HG03565 (cell line): ENCODE measurements around the gene CASP3.
A peak's percentile ranks its signal among the peaks of the same experiment; 100 is the strongest.

ENCODE experiments used
- ATAC-seq: cut with Tn5 transposase; IDR thresholded peaks from one replicate; pipeline ENCODE4 v1.9.1; 2021; ENCODE audit warnings: mild to moderate bottlenecking, moderate library complexity; ENCODE audit not compliant: unreplicated experiment

The CASP3 gene

DNA sequence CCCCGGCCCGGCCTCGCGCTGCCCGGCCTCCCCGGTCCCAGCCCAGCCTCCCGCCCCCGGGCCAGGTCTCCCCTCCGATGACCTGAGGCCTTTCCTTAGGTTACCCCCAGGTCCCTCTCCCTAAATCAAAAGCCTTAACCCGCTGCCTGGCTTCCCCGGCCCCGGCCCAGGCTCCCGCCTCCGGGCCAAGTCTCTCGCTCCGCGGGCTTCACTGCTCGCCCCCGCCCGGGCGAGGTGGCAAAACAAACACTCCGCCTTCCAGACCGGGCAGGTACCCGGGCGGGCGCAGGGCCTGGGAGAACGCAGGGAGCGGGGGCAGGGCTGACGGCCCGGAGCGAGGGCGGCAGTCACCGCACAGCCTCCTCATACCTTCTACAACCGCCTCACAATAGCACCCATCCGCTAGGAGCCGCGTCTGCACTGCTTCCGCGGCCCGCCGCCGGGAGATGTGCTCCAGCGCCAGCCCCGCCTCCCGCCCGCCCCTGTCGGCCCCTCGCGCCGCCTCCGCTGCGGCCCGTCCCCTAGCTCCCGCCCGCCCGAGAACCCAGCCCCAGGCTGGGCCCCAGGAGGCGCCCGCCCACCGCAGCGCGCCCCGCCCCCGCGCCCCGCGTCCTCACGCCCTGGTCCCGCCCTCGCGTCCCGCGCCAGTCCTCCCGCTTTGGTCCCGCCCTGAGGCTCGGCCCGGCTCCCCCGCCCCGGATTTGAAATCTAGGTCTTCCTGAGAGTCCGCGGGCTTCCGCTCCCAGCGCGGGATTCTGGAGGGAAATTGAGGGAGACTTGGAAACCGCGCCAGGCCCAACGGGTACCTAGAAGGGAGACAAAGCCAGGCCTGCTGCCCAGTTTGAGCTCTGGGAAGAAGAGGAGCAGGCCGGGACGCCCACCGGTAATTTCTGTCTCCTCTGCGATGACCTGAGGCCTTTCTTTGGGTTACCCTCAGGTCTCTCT lies at the start of gene CASP3, which contains the start of gene PRIMPOL:
Gene CASP3, minus strand, starts transcription at position 422 of the 945 bp plus-strand sequence. CDS start 10,994 bp downstream, outside the sequence.
Gene PRIMPOL, plus strand, starts transcription at position 713 of the 945 bp plus-strand sequence. CDS start 7,403 bp downstream, outside the sequence.
- peak; percentile 76 for ATAC-seq

DNA sequence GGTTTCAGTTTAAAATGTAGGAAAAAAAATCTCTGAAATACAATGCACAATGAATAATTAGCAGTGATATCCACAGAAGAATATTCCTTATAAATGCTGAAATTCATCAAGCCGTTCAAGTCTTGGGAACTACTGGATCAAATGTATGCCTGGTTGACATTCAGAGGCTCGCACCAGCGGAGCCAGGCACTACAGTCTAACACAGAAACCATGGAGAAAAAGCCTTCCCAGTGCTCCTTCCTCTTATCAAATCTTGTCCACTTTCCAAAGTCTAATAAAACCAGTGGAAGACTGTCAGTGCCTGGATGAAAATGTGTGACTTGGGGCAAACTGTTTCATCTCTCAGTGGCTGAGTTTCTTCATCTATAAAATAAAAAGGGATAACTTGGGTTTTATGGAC lies 48.7 kb upstream of the CASP3 start:
- no peak for ATAC-seq

DNA sequence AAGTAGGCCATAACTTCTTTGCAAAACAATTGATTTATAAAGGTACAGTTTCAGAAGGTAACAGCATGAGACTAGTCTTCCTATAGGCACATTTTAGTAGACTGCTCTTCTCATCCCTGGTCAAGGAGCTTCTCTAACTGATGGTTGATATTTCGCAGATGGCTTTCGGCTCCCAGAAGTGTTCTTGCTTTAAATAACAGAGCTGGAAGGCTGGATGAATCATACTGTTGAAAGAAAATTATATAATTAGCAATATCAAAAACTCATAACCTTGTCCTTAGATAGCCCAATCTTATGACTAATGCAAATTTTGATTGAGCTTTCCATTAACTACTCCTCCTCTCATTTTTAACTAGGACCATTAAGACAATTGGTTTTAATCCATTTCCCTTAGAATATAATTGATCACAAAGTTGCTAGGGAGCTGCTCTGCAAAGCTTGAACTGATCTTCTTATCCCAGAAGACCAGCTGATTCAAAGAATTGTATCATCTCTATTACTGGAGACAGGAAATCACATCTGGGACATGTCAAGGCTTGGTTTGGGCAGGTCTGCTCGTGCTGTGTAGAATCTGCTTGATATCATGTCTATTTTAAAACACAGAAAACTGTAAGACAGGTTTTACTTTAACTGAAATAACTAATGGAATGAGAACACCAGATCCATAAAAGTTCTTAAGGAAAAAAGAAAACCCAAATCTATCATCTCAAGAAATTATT lies 46.1 kb upstream of the CASP3 start:
- no peak for ATAC-seq

DNA sequence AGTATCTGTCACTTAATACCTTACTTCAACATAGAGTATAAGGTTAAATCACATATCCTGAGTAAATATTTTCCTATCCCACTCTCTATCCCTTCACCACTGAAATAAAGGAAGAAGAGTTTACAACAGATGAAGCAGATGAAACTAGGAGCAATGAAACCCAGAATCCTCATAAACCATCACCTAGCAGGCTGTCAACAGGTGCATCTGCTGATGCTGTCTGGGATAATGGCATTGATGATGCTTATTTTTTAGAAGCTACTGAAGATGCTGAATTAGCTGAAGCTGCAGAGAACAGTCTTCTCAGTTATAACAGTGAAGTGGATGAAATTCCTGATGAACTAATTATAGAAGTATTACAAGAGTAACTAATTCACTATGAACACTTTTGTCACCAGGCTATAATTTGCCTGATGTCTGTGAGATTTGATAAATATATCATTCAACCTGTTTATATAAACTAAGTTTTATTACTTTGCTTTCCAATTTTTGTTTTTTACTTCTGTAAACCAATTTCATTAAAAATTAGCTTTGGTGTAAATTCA lies 45.2 kb upstream of the CASP3 start:
- no peak for ATAC-seq

DNA sequence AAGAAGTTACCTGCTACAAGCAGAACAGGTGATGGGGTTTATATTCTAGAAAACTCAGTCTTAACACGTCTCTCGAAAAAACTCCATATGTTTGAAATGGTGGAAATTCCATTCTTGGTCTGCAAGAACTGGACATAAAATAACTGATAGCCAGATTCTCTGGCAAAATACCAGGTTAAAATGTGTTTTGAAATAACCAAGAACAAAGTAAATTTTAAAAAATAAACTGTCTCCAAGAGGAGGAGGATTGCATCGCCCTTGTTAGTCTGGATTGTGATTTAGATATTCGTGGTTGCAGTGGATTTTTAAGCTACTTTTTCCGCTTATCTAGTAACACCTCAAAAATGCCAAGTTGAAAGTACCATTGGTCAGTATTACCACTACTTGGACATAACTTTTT lies 43.8 kb upstream of the CASP3 start:
- no peak for ATAC-seq

DNA sequence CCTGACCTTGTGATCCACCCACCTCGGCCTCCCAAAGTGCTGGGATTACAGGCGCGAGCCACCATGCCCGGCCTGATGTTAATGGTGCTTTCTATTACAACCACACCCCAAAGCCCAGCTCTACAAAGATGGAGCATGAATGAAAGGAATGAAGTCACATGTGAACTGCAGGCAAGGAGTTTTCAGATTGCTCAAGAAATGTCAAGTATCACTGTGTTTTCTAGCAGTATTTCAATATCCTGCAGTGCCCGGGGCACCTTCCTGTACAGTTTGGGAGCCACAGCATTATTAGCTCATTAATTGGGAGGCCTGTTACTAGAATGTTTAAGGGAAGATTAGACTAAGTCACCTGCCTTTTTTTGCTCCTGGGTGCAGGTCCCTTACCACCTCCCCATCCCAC lies 40.4 kb upstream of the CASP3 start:
- no peak for ATAC-seq

DNA sequence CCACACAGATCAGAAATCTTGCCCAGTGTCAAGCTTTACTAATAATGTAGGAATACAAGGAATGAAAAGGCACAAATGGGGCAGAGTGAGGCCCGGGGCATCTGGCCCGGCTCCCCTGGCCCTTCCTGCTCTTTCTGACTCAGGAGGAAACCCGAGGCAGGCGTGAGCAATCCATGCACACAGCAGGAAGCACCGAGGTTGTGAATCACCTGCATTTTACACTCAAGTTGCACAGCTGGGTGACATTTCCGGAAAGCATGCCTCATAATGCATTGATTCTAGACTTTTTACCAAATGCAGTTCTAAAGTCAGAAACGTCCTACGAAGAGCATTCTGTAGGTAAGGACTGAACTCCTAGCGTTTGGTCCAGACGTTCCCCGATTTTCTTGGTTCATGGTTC lies 39.2 kb upstream of the CASP3 start:
- no peak for ATAC-seq

DNA sequence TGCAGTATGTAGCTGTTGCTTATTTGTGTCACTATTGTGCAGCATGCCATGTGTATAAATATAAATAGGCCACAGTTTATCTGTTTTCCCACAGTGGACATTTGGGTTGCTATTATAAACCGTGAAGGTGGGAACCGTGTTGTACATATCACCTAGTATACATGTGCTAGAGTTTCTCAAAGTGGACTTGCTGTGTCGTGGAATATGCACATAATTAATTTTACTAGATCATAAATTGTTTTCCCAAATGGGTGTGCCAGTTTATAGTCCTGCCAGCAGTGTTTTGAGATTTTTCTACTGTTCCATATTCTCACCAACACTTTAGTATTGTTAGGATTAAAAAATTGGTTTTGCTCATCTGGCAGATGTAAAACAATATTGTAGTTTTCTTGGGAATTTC lies 38.8 kb upstream of the CASP3 start:
- ATAC-seq = no peak

DNA sequence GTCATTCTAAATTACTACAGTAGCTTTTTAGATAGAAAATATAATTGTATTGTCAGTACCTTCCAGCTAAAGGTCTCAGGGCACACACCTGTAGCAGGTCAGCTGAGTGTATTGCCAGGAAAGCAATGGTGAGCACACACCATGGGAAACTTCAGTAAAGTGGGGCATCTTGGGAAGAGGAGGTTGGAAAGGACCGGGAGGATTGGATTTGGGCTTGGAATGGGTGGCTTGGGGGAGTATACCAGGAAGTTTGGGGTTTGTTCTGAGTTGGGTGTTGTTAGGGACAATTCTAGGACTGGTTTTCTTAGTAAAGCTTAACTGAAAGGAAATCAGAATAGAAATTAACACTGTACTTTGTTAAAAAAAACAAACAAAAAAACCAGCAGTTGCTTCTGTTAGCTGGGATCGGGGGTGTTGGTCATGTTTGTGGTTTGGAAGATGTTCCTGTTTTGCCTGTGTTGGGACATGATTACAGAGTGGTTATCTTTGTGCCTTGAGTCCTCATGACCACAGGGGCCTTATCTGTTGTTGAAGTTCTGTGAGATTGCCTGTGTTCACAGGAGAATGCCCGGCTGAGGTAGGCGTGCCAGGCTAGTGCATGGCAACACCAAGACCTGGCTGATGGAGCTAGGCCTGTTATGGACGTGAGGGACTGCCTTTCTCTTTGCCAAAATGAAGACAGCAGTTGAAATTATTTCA lies 35.4 kb upstream of the CASP3 start:
- no peak for ATAC-seq

DNA sequence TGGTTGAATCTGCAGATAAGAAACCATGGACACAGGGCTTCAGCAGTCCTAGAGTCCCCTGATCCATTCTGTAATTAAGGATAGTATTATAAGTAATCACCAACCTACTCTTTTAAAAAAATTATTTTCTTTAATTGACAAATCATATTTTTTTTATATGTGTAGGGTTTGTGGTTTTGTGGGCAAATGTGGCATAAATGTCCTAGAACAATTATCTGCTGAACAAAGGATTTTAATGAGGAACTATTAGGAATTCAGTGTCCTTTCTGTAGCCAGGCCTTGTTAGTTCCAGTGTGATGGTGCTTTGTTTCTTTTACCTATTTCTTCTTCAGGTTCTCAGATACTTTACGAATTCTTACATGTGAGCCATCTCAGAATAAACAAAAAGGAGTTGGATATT lies 32.7 kb upstream of the CASP3 start:
- no peak for ATAC-seq

DNA sequence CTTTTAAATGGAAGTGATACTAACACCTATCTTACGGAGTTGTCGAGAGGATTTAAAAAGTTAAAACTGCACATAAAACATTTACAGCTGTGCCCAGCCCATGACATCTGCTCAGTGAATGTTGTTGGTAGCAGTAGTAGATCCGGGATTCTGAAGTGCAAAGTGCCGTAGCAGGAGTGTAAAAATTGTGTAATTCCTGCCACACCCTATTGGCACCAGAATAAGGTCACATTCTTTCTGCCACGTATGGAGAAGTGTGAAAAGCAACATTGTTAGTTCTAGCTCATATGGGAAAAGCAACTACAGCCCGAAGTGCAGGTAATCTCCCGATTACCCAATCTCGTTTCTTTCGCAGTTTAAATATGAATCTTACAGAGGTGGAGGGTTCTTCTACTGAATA lies 31.5 kb upstream of the CASP3 start:
- ATAC-seq = no peak

DNA sequence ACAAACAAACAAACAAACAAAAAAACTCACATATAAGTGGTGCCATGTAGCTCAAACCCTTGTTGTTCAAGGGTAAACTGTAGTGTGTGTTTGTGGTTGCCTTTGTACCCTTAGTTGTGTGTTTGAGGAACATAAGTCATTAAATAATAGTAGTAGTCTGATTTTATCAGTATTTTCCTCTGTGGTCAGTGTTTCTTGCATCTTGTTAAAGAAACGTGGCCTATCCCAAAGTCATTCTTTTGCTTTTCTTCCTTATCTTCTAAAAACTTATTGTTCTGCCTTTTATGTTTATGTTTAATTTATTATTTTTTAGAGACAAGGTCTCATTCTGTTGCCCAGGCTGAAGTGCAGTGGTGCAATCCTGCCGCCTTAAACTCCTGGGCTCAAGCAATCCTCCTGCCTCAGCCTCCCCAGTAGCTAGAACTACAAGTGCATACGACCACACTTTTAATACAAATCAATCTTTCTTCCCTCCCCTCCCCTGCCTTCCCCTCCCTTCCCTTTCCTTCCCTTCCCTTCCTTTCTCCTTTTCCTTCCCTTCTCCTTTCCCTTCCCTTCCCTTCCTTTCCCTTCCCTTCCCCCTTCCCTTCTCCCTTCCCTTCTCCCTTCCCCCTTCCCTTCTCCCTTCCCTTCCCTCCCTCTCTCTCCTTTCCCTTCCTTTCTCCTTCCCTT lies 26.7 kb upstream of the CASP3 start:
- ATAC-seq = no peak

DNA sequence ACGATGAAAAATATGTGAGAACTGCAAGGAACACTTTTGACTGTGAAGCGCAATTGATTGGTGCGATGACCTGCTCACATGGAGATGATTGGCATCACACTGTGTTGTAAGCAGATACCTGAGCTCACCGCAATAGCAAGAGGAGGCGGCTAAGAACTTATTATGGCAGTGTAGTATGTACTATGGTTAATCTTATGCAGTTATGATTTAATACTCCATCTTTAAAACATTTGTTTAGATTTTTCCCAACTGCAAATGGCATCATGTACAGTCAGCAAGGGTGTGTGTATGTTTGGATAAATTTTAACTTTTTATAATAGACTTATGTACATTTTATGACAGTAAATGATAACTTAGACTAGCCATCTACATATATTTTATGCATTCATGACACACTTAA lies 25.8 kb upstream of the CASP3 start:
- no peak for ATAC-seq

DNA sequence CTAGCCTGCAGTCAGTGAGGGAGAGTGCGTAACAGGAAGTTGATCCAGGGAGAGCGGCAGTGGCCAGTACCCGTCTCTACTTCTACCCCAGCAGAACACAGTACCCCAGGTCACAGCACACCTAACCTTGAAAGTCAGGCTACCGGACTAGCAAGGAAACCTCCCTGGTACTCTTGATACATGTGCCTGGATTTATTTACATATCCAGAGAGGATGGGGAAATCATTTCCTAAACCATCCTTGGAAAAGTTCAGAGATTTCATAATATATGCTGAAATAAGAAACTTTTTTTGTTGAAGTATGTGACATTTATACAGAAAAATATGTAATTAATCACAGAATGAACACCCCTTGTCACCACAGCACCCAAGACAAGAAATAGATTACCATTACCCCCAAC lies 24.8 kb upstream of the CASP3 start:
- no peak for ATAC-seq

DNA sequence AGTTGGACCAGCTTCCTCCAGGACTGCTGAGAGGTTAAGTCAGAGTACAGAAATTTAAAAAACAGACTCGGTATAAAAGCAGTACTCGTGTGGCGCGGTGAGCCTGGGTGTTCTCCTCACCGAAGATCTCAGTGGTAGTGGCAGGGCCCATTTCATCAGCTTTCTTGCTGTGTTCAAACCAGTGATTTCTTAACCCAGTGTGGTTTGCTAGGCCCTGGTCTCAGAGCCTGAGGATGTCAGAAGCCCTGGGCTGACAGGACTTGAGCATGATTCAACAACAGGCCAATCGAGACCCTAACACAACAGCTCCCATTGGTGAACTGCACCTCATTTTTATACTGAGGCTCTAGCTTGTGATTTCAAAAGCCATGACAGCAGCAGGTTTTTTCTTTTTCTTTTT lies 23.5 kb upstream of the CASP3 start:
- no peak for ATAC-seq

DNA sequence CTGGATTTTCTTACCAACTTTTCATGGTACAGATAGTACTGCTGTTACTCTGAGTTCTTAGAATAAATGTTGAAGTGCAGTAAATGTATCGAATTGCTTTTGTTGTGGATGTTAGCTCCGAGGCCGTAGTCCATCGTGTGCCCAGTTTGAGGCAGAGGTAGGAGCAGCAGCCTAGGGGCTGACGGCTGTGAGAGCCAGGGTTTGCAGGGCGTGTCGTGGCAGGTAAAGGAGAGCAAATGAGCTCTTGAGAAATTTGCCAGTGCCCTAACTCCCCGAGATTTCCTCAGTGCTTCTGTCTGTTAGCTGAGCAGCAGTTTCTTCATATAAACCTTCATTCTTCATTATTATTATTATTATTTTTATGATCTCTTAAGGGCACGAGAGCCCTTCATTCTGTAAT lies 21.9 kb upstream of the CASP3 start:
- no peak for ATAC-seq

DNA sequence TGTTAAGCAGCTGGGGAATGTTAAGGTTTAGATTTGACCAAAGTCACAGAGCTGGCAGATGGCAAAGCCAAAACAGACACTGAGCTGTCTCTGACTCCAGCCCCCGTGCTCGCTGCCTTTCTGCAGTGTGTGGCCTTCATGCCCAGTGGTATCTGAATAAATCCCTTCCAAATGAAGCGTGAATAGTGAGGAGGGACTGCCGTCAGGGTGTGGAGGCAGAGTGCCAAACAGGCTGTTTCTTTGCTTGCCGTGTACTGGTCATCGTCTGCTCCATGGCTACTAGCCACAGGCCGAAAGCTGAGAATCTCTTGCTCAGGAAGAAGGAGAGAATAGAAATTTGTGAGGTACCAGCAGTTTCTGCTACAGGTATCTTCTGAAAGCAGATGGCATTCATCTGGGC lies 20.0 kb upstream of the CASP3 start:
- no peak for ATAC-seq

DNA sequence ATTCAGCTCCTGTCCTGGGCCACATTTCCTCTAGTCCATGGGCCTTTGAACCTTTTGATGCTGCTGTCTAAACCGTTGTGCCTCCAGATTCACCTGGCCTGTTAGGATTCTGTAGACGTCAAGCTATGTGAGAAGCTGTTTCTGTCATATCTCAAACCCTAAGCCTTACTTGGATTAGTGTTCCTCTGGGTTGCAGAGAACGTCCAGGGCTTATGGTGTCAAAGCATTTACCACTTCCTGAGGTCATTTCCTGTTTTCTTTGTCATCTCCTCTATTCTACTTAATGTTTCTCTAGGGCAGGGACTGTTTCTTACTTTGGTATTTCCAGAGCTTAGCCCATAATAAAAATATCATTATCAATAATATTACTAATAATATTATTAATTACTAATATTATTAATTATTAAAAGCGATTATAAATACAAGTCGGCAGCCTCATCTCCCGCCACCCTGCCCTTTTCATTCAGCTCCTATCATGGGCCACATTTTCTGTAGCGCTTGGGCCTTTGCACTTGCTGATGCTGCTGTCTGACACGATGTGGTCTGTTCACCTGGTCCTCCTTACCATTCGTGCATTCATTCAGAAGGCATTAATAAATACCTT lies 19.4 kb upstream of the CASP3 start:
- ATAC-seq = no peak

DNA sequence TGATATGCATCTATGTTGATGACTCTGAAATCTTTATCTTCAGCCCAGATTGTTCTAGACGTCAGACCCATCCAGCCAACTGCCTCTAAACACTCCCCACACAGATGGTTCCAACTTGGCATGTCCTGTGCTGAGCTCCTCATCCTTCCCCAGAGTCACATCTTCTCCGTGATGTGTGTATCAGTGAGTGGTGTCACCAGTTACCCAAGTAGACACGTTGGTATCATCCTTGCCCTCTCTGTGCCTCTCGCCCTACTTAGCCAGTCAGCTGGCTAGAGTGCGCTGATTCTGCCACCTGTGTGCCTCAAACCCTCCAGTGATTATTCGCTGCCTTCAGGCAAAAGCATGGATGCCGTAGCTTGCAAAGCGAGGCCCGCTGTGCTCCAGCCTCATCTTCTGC lies 18.8 kb upstream of the CASP3 start:
- ATAC-seq = no peak

DNA sequence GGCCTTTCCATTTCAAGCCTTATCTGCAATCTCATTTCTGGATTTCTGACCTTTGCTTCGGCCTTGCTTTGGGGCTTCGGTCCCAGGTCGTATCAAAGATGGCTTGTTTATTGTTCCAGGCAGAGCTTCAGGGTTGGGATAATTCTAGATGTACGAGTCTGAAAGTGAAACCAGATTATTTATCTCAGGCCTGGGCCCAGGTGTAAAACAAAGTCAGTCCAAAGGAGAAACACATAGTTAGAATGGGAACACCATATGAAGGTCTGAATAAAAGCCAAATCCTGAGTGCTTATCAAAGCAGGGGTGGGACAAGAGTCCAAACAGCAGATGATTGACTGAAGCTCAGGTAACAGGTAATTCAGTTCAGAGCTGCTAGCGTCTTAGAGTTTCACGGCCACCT lies 17.4 kb upstream of the CASP3 start:
- ATAC-seq = no peak
